ENCODE measurements around the gene TH. TPM values are rescaled to one million over a fixed set of nuclear protein-coding genes. Genes with fewer than 3 reads are reported as not detected.

Gene TH
- polyA plus RNA-seq, 3 donors = 0.74 to 1.3 (median 0.97) TPM

DNA sequence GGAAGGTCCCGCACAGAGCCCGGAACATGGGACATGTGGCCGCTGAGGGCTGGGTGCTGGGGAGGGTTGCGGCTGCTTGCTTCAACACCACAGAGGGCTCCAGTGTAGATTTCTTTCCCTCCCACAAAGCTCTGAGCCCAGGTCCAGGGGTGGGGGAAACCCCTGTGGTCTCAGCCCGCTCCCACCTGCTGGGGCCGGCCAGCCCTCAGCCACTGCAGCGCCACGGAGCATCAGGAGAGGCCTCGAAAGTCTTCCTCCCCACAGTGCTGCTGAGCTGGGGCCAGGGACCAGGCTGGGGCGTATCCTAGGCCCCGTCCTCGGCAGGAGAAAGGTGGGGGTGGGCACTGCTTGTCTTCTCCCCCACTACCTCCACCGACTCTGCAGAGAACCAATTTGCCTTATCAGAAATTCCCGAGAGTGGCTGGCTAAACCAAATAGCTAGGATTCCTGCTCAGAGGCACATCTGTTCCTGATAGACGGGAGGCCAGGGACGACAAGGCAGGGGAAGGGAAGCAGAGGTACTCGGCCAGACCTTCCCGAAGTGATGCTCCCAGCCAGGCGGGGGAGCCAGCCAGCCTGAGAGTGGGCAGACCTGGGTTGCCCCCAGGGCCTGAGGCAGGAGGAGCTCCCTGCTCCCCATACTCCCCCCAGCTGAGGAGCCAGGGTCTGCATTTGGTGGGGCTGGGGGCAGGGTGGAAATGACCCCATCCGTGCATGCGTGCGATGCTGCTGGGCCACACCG is 51.1 kb downstream of the TH start:
- DNase-seq (ENCODE audit: low read depth in 3 of 3, low spot score in 2 of 3) = no peak

DNA sequence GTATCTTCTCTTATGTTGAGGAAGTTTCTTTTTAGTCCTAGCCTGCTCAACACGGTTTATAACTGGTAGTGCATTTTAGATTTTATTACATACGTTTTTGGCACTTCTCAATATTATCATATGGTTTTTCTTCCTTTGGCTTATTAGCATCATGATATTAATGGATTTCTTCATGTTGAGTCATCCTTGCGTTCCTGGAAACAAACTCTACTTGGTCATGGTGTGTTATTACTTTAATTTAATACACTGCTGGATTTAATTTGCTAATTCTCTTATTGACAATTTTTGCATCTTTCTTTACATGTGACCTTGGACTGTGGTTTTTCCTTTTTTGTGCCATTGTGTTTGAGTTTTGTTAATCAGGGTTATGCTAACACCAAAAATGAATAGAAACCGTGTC is 52.9 kb downstream of the TH start:
- no peak for DNase-seq (ENCODE audit: low read depth in 3 of 3, low spot score in 2 of 3)

DNA sequence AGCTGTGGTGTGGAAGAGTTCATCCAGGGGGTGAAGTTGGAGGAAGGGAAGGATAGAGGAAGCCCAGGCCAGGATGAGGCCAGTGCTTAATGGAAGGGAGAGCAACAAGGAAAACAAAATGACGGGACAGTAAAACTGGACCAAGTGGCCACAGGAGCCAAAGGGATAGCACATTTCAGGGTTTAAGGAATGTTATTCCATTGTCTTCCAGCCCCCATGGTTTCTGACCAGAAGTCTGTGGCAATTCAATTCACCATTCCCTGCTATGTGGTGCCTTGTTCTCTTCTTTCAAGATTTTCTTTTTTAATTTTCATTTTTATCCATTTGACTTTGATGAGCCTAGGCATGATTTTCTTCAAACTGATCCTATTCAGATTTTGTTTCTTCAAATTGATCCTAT is 54.9 kb downstream of the TH start:
- DNase-seq (ENCODE audit: low read depth in 3 of 3, low spot score in 2 of 3) = no peak

DNA sequence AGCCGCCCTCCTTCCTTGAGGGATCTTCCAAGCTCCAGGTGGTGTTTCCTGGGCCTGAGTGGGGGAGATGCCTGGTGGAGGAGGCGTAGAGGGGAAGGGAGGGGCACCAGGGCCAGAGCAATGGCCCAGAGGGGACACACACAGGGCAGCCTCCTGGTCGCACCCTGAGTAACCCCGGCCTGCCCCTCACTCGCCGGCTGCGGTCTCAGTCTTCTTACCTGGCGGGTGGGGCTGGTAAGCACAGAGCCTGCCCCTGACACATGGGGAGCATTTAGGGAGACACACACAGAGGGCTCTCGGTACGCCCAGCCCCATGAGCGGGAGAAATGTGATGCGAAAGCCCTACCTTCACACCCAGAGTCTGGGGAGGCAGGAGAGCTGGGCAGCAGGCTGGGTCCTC is 56.3 kb downstream of the TH start:
- no peak for DNase-seq (ENCODE audit: low read depth in 3 of 3, low spot score in 2 of 3)

DNA sequence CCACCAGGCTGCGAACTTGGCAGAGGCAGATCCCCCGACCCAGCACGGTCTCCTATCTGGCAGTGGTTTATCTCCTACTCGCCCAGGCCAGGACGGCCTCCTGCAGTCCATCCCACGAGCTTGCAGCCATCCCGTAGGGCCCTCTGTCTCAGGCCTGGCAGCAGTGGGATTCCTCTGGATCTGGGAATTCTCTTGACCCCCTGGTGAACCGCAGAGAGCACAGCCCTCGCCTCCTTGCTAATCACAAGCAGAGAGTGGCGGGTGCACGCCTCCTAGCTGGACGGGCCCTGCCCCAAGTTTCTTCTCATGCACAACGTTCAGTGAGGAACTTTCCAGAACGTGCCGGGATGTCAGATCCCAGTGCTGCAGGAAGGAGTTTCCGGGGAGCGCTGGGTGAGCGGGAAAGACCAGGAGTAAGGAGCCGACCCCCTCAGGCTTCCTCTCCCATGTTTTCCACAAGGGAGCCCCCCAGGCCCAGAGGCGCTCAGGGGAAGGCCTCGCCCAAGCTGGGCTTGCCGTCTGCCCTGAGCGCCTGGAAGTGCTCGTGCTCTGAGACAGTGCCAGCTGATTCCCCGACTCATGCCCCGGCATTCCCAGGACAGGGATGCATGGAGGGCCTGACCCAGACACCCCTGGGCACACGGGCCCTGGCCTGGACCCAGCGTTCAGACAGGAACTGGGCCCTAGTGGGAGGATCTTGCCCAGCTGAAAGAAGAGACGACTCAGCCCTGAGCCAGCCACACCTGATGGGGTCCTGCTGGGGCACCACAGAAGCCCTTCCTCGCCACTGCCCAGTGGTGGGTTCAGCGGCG is 57.0 kb downstream of the TH start:
- DNase-seq (ENCODE audit: low read depth in 3 of 3, low spot score in 2 of 3) = no peak

Other genes starting within 250 kb of the TH start
- 10 to 100 TPM; 49.9 to 54.0 (median 50.6) TPM for gene MRPL23, start 224.5 kb downstream of the TH start, polyA plus RNA-seq (ENCODE audit: insufficient read length in 3 of 3)
- 1,000 to 10,000 TPM; 2,355 to 2,928 (median 2,601) TPM for gene H19, start 174.0 kb downstream of the TH start, polyA plus RNA-seq (ENCODE audit: insufficient read length in 3 of 3)
- 100 to 1,000 TPM; 718 to 837 (median 829) TPM for gene IGF2, start 32.4 kb downstream of the TH start, polyA plus RNA-seq (ENCODE audit: insufficient read length in 3 of 3)
- gene INS, start 10.6 kb downstream of the TH start, polyA plus RNA-seq (ENCODE audit: insufficient read length in 3 of 3) = not detected
- gene ASCL2, start 98.8 kb upstream of the TH start, polyA plus RNA-seq (ENCODE audit: insufficient read length in 3 of 3) = 1 to 10 TPM; 1.9 to 2.7 (median 2.0) TPM
- gene C11orf21, start 130.1 kb upstream of the TH start, polyA plus RNA-seq (ENCODE audit: insufficient read length in 3 of 3) = under 1 TPM; 0.55 to 0.82 (median 0.56) TPM
- 1 to 10 TPM; 1.9 to 2.3 (median 2.2) TPM for gene TSPAN32, start 130.2 kb upstream of the TH start, polyA plus RNA-seq (ENCODE audit: insufficient read length in 3 of 3)
- gene CD81, start 205.5 kb upstream of the TH start, polyA plus RNA-seq (ENCODE audit: insufficient read length in 3 of 3) = 100 to 1,000 TPM; 535 to 636 (median 610) TPM
- gene TSSC4, start 228.9 kb upstream of the TH start, polyA plus RNA-seq (ENCODE audit: insufficient read length in 3 of 3) = 10 to 100 TPM; 27.6 to 33.3 (median 31.6) TPM

Measured in right renal cortex interstitium (tissue), 3 donors.